ENCODE data around the gene HSD11B2.

The HSD11B2 gene

DNA sequence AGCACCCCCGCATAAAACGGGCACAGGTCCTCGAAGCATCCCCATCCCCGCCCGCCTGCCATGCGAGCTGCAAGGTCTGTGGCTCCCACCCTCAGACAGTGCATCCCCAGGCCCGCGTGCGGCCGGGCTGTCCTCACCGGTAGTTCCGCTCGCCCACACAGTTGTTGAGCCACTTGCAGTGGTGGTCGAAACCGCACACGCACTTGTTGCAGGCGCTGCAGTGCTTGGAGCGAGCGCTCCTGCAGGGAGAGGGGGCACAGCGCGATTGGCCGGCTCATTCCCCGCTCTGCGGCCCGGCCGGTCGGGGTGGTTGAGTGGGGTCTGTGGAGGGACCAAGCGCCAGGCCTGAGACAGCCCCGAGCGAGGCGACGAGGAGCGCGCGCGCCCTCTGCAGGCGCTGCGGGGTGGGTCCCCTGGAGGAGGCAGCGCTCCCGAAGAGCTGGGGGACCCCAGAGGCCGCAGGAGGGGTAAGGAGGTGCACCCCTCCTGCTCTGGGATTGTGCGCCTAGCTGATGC is 31.6 kb upstream of the HSD11B2 start:
- Histone ChIP-seq H3K4me1 (ENCODE audit: insufficient read depth, poor library complexity, severe bottlenecking) (peaks cover 17% of the 10 kb centered on the region), H3K9me3 (ENCODE audit: severe bottlenecking) (no peaks in the 10 kb centered on the region), H3K4me3 (ENCODE audit: severe bottlenecking) (no peak overlapping the region), H3K36me3 (ENCODE audit: low read depth) (no peaks in the 10 kb centered on the region), H3K27ac (ENCODE audit: poor library complexity, severe bottlenecking) (no peak overlapping the region), H3K27me3 (ENCODE audit: insufficient read depth, poor library complexity, severe bottlenecking) (no peaks in the 10 kb centered on the region)
- TF ChIP-seq, protein P1, sequence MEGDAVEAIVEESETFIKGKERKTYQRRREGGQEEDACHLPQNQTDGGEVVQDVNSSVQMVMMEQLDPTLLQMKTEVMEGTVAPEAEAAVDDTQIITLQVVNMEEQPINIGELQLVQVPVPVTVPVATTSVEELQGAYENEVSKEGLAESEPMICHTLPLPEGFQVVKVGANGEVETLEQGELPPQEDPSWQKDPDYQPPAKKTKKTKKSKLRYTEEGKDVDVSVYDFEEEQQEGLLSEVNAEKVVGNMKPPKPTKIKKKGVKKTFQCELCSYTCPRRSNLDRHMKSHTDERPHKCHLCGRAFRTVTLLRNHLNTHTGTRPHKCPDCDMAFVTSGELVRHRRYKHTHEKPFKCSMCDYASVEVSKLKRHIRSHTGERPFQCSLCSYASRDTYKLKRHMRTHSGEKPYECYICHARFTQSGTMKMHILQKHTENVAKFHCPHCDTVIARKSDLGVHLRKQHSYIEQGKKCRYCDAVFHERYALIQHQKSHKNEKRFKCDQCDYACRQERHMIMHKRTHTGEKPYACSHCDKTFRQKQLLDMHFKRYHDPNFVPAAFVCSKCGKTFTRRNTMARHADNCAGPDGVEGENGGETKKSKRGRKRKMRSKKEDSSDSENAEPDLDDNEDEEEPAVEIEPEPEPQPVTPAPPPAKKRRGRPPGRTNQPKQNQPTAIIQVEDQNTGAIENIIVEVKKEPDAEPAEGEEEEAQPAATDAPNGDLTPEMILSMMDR (IDR thresholded peaks at IDR 0.05; ENCODE audit: poor library complexity, severe bottlenecking): peak; percentile 61
- DNase-seq (ENCODE audit: low spot score): no peak
- no peak for ATAC-seq (ENCODE audit: low read depth)

DNA sequence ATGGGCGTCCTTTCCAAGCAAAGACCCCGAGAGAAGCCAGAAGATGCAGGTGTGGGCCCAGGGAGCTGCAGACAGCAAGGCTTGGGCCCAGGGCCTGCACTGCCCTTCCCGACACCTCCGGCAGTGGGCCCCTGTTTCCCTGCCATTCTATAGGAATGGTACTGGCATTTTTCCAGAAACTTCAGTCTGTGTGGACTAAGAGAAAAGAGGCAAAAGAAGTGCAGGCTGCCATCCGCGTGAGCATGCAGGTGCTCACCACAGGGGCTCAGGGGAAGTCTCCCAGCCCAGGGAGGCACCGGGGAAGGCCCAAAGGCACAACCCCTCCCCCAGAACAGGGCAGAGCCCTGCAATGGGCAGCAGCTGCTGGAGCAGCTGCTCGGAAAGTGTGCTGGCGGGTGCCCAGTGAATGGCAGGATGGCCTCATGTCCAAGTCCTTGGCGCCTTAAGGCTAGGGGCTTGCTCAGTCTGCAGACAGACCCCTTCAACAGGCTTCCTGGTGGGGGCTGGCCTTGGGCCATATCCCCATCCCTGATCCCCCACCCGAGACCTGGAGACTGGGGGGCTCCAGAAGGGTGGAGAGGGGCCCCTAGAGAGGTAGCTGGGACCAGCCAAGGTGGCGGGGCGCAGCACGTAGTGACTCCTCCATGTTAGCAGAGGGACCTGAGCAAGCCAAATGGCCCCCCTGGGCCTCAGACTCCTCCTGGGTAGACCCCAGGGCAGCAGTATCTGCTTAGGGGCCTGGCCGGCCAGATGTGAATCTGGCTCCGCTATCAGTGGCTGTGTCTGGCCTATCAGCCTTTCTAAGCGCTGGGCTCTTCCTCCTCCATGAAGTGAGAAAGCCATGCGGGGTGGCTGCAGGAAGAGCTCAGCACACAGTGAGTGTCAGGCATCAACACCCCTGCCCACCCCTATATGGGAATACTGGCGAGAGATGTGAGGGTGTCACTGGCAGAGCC is 30.9 kb upstream of the HSD11B2 start:
- peaks cover 23% of the 10 kb centered on the region for H3K4me1 ChIP-seq (ENCODE audit: insufficient read depth, poor library complexity, severe bottlenecking)
- no peaks in the 10 kb centered on the region for H3K36me3 ChIP-seq (ENCODE audit: low read depth)
- H3K9me3 ChIP-seq (ENCODE audit: severe bottlenecking): no peaks in the 10 kb centered on the region
- no peaks in the 10 kb centered on the region for H3K27me3 ChIP-seq (ENCODE audit: insufficient read depth, poor library complexity, severe bottlenecking)
- no peak overlapping the region for H3K27ac ChIP-seq (ENCODE audit: poor library complexity, severe bottlenecking)
- H3K4me3 ChIP-seq (ENCODE audit: severe bottlenecking): no peak overlapping the region
- TF ChIP-seq, protein P1 (IDR thresholded peaks at IDR 0.05; ENCODE audit: poor library complexity, severe bottlenecking): peak; percentile 38
- ATAC-seq (ENCODE audit: low read depth): no peak
- DNase-seq (ENCODE audit: low spot score): no peak

DNA sequence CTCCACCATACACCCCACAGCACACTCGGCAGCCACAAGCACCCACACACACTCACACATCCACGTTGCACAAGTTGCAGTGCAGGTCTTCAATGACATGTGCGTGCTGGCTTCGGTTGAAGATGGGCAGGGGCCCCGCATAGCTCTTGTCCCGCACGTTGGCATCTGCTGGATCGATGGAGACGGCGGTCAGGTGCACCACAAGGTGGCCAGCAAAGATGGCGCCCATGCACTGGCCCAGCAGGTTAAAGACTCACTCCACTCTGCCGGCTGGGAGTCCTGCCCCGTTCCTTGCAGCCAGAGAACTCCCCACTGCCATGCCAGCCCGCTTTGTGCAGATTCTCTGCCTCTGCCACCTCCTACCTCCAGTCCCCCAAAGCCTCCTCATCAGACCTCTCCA is 30.0 kb upstream of the HSD11B2 start:
- ATAC-seq (ENCODE audit: low read depth): no peak
- H3K27me3 ChIP-seq (ENCODE audit: insufficient read depth, poor library complexity, severe bottlenecking): no peaks in the 10 kb centered on the region
- H3K36me3 ChIP-seq (ENCODE audit: low read depth): no peaks in the 10 kb centered on the region
- no peaks in the 10 kb centered on the region for H3K9me3 ChIP-seq (ENCODE audit: severe bottlenecking)
- TF ChIP-seq, protein P1 (IDR thresholded peaks at IDR 0.05; ENCODE audit: poor library complexity, severe bottlenecking): no peak
- no peak overlapping the region for H3K27ac ChIP-seq (ENCODE audit: poor library complexity, severe bottlenecking)
- no peak overlapping the region for H3K4me3 ChIP-seq (ENCODE audit: severe bottlenecking)
- no peak for DNase-seq (ENCODE audit: low spot score)
- H3K4me1 ChIP-seq (ENCODE audit: insufficient read depth, poor library complexity, severe bottlenecking): peaks cover 30% of the 10 kb centered on the region

DNA sequence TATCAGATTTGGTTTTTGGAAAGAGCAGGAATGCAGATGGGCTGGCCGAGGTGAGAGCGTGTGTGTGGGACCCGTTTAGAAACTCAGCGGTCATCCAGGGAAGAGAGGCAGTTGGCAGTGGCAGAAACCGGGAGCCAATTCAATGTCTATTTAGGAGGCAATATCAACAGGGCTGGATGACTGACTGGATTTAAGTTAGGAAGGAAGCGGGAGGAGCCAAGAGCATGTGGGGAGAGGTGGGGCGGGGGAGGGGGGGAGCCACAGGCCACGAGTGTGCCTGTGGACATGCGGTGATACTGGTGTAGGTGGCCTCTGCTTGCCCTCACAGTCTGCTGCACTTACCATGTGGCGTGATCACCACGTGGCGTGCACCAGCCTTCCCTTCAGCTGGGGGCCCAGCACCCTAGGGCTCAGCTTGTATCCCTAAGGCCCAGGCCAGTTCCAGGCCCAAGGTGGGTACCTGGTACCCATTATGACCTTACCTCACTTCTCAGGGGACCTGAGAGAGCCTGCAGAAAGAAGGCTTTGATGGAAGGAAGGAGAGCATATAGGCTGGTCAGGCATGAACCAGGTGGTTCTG is 26.9 kb upstream of the HSD11B2 start:
- ATAC-seq (ENCODE audit: low read depth): no peak
- DNase-seq (ENCODE audit: low spot score): no peak
- TF ChIP-seq, protein P1 (IDR thresholded peaks at IDR 0.05; ENCODE audit: poor library complexity, severe bottlenecking): no peak
- H3K27ac ChIP-seq (ENCODE audit: poor library complexity, severe bottlenecking): peak overlapping the region; percentile 86
- H3K4me3 ChIP-seq (ENCODE audit: severe bottlenecking): no peak overlapping the region
- no peaks in the 10 kb centered on the region for H3K36me3 ChIP-seq (ENCODE audit: low read depth)
- no peaks in the 10 kb centered on the region for H3K9me3 ChIP-seq (ENCODE audit: severe bottlenecking)
- no peaks in the 10 kb centered on the region for H3K27me3 ChIP-seq (ENCODE audit: insufficient read depth, poor library complexity, severe bottlenecking)
- H3K4me1 ChIP-seq (ENCODE audit: insufficient read depth, poor library complexity, severe bottlenecking): peaks cover 35% of the 10 kb centered on the region

Data from RWPE2 (cell line).